ENCODE results near the gene MSLN.

DNA sequence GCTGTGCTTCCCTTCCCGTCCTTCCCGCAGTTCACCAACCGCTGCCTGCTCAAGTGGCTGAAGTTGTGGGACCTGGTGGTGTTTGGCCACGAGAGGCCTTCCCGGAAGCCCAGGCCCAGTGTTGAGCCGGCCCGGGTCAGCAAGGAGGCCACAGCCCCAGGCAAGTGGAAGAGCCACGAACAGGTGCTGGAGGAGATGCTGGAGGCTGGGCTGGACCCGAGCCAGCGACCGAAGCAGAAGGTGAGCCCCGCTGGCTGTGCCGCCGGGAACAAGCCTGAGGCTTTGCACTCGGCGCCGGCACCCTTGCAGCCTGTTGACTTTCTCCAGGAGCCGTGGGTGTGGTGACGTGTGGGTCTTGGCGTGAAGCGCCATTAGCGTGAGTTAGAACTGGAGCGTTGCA, 30.6 kb downstream of the MSLN start:
- TF ChIP-seq MYNN (CRISPR knock-in tag; IDR thresholded peaks at IDR 0.05; ENCODE audit: low read depth) = no peak
- TF ChIP-seq JUNB (CRISPR knock-in tag; IDR thresholded peaks at IDR 0.05; ENCODE audit: borderline replicate concordance) = no peak
- TF ChIP-seq, protein P1, sequence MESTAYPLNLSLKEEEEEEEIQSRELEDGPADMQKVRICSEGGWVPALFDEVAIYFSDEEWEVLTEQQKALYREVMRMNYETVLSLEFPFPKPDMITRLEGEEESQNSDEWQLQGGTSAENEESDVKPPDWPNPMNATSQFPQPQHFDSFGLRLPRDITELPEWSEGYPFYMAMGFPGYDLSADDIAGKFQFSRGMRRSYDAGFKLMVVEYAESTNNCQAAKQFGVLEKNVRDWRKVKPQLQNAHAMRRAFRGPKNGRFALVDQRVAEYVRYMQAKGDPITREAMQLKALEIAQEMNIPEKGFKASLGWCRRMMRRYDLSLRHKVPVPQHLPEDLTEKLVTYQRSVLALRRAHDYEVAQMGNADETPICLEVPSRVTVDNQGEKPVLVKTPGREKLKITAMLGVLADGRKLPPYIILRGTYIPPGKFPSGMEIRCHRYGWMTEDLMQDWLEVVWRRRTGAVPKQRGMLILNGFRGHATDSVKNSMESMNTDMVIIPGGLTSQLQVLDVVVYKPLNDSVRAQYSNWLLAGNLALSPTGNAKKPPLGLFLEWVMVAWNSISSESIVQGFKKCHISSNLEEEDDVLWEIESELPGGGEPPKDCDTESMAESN (CRISPR knock-in tag; conservative IDR thresholded peaks at IDR 0.05) = no peak
- TF ChIP-seq ZNF674 (CRISPR knock-in tag; IDR thresholded peaks at IDR 0.05; ENCODE audit: low read depth) = no peak
- TF ChIP-seq ZKSCAN5 (CRISPR knock-in tag; IDR thresholded peaks at IDR 0.05) = no peak
- TF ChIP-seq HCFC1 (IDR thresholded peaks at IDR 0.05; ENCODE audit: low read depth, low read length) = no peak
- TF ChIP-seq SIN3A (IDR thresholded peaks at IDR 0.05; ENCODE audit: borderline replicate concordance, low read depth, low read length) = no peak
- TF ChIP-seq MAFK (conservative IDR thresholded peaks at IDR 0.05 in 1 of 2, IDR thresholded peaks at IDR 0.05 in 1 of 2; ENCODE audit: low read length in 2 of 2) = no peak
- no peak for TF ChIP-seq POLR2AphosphoS5 (IDR thresholded peaks at IDR 0.05; ENCODE audit: low read depth, low read length)
- TF ChIP-seq, protein P2, sequence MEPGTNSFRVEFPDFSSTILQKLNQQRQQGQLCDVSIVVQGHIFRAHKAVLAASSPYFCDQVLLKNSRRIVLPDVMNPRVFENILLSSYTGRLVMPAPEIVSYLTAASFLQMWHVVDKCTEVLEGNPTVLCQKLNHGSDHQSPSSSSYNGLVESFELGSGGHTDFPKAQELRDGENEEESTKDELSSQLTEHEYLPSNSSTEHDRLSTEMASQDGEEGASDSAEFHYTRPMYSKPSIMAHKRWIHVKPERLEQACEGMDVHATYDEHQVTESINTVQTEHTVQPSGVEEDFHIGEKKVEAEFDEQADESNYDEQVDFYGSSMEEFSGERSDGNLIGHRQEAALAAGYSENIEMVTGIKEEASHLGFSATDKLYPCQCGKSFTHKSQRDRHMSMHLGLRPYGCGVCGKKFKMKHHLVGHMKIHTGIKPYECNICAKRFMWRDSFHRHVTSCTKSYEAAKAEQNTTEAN (CRISPR knock-in tag; conservative IDR thresholded peaks at IDR 0.05) = no peak
- no peak for TF ChIP-seq KLF9 (CRISPR knock-in tag; IDR thresholded peaks at IDR 0.05; ENCODE audit: low read depth)
- TF ChIP-seq POLR2A (IDR thresholded peaks at IDR 0.05; ENCODE audit: insufficient read depth in 1 of 2, low read depth in 2 of 2, low read length in 2 of 2) = no peak
- no peak for TF ChIP-seq EZH2 (conservative IDR thresholded peaks at IDR 0.05; ENCODE audit: low read depth, low read length)

All from HepG2 (cell line).